GM19193 (cell line): Measurements from ENCODE around the gene MGARP.

Experiments
- POLR2A ChIP-seq: IDR thresholded peaks from 4 replicates; pipeline ENCODE4 v1.6.1; 2011; ENCODE audit not compliant: insufficient read depth, insufficient read length; ENCODE audit errors: extremely low read depth

The MGARP gene

DNA sequence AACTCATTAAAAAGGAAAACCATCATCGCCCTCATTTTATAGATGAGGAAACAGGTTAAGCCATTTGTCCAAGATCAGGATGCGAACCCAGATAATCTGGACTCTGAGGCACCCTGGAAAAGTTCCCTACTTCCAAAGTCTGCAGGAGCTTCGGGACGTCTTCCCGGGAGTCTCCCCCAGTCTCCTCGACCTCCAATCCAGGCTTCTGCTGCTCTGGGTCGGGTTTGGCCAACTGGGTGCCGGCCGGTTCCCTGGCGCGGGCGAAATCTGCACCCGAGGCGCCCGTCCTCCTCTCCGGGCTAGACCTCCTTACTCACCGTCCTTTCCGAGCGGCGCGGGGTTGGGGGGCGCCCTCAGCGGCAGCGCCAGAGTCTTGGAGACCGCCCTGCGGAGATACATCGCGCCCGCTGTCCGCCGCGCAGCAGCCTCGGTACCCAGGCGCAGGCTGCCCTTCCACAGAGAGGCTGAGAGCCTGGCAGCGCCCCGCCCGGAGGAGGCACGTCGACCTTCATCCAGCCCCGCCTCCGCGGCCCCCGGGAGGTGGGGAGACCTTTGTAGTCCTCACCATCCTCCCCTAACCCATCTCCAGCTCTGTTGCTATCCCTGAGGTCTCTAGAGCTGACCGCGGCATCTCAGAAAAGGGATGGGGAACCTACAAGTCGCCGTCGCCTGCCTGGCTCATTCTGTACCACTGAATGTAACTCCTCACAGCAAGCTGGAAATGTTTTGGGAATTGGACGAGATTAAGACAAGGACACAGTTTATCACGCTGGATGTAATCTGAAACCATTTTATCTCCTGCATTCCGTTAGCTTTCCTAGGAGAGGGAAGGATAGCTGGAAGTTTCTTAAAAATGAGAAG, at the start of gene MGARP:
MGARP (minus strand) TSS at position 466 of the 861 bp plus-strand sequence; CDS start at position 399, 67 bp downstream.
- no peak for TF ChIP-seq POLR2A

DNA sequence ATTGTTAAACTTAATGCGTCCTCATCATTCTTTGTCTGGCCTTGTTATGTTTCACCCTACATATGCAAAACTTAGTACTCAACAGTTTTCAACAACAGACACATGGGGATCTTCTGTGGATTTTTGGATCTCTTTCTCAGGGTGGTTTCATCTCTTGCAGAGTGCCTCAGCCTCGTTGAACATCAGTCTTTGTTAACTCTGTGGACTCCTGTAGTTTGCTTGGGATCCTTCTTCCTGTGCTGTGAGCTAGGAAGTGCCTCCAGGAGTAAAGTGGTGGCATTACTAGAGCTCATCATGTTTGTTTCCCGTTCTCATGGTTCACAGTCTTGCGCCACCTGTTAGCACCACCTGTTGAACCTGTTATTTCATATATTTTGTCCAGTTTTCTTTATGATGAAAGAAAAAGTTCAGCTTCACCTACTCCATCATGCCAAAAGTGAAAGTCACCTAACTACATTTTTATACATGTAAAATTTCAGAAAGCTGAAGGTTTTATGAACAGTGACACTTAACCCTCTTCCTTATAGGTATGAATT, 49.7 kb upstream of the MGARP start:
- TF ChIP-seq POLR2A: no peak

DNA sequence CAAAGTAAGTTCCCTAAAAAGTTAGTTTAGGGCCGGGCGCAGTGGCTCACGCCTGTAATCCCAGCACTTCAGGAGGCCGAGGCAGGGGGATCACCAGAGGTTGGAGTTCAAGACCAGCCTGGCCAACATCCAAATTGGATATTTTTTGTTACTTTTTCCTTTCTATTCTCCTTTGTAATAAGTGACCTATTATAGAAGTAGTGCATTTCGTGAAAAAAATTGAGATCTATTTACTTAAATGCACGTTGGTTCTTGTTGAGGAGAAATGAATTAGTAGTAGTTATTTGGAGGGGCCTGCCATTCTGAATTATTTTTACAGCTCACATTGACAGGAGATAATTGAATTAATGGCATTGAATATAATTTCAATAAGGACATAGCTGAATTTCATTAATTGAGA, 44.6 kb upstream of the MGARP start:
- TF ChIP-seq POLR2A: no peak

- TF ChIP-seq POLR2A: no peak
These were observed 39.5 kb upstream of the MGARP start for GRCh38 chr4:139319571-139319970.

DNA sequence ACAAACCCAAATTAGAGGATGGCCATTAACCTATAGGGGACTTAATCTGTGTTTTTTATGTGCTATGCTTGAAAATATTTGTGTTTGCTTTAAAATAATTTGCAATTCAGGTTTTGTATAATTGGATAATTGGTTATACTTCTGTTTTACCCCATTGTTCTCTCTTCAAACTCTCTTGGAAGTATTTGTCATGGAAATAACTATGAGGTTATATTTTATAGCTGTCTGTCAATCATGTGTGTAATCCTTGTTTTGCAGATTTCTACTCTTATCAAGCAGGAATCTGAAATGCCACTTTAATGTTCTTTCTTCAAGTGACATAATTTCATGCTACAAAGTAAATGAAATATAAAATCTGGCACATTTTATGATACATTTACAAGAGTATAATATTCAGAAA, 37.6 kb upstream of the MGARP start:
- no peak for TF ChIP-seq POLR2A

DNA sequence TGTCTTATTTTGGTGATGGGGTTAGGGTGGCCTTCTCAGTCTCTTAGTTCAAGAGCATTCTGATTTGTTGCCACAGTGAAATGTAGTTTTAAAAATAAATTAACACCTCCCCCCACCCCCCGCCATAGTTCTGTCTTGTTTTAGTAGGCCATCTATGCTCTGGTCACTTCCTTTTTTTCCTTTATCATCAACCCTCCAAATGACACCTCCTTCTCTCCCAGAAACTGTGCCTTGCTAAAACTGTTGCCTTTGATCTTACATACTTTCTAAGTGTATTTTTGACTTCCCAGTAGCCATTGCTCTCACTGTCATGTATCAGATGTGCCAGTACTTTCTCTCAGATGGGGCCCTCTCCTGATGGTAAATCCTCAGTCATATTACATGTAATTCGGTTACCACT, 36.7 kb upstream of the MGARP start:
- no peak for TF ChIP-seq POLR2A

GRCh38 chr4:139315221-139315675, 35.2 kb upstream of the MGARP start:
- TF ChIP-seq POLR2A: no peak

GRCh38 chr4:139314047-139314800, 34.2 kb upstream of the MGARP start:
- no peak for TF ChIP-seq POLR2A

- TF ChIP-seq POLR2A: no peak
These were observed 32.7 kb upstream of the MGARP start for GRCh38 chr4:139312552-139313332.

- TF ChIP-seq POLR2A: no peak
These were observed 31.9 kb upstream of the MGARP start for GRCh38 chr4:139311909-139312308.

- TF ChIP-seq POLR2A: no peak
These were observed 24.9 kb upstream of the MGARP start for GRCh38 chr4:139304920-139305319.

DNA sequence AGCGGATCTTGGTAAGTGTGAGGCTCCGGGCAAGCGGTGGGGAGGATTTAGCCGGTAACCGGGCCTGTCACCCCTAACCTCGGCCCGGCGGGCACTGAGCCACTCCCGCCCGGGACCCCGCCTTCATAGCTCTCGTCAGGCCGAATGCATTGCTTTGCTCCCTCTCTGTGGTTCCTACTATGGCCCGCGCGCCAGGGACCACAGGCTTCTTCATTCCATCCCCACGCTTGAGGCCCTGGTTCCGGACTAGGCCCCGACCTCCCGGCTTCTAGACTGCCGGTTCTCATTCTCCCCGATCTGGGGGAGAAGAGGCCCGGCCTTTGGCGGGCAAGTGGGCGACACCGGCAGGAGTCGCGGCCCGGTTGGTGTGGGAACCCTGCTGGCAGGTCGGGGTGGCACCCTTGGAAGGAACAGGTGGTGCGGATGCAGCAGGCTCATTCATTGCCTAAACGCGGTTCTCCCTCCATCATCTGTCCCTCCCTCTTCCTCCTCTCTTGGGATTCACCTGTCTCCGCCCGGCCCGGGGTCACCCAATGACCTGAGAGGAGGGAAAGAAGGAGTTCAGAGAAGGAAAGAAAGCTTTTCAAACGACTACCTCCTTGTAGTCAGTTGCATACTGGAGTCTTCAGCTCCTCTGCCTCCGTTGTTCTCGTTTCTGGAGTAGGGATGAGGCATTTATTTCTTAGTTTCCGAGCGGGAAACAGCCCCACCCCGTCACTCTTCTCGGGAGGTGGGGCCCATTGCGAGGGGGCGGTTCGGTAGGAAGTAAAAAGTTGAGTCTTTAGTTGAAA, 22.0 kb upstream of the MGARP start, which contains the start of gene NDUFC1:
NDUFC1 (minus strand) TSS at position 657 of the 791 bp plus-strand sequence. CDS start 6,679 bp downstream, outside the sequence.
- TF ChIP-seq POLR2A: peak; percentile 41

DNA sequence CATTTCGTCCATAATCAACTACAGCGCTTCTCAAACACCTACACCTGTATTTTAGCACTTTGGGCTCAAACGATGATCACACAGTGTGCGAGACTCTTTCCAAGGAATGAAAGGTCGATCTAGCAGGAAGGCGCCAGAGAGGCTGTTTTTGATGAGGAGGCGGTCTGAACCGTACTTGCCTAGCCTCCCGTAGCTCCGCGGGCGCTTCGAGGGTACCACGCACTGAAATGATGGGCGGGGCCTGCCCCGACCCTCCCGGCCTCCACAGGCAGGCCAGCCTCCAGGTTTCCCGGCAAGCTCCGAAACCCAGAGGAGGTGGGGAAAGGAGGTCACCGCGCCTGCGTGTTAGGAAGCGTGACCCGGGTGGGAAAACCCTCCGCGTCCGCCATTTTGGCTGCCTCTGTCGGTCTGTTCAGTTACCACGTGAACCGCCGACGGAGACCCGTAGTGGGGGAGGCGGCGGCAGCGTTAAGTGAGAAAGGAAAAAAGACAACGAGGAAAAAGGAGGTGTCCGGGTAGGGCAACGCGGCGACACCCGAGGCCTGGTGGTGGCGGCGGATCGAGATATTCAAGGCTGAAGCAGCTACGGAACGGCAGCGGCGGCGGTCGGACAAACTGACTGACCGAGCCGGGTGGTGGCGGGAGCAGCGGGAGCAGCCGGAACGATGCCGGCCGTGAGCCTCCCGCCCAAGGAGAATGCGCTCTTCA, 21.2 kb upstream of the MGARP start, which contains the start of gene NAA15:
NAA15 (plus strand) TSS at position 393 of the 708 bp plus-strand sequence; CDS start at position 666, 273 bp downstream.
- peak; percentile 64 for TF ChIP-seq POLR2A
